BLaER1 treated with 17β-estradiol and CSF1 and Interleukin-3, amounts not matched to agents 10 nM and 100 nM (cell line): ENCODE results near the gene C1orf141.
"Not testable (repeated sequence)": the region's sequence is repeated elsewhere in the genome, so short reads cannot be mapped to it uniquely, and the experiment has no call there.

Source experiments
- H3K27ac ChIP-seq, 11 experiments: shearing (Covaris generic); formaldehyde crosslinking; 2 replicates each; pipeline ENCODE4 v1.8.1; 2022
- H3K27me3 ChIP-seq, 11 experiments: shearing (Covaris generic); formaldehyde crosslinking; 2 replicates each; pipeline ENCODE4 v1.8.1; 2022
- H3K36me3 ChIP-seq, 11 experiments: shearing (Covaris generic); formaldehyde crosslinking; 2 replicates each; pipeline ENCODE4 v1.8.1; 2022
- H3K4me1 ChIP-seq, 10 experiments: shearing (Covaris generic); formaldehyde crosslinking; 2 replicates each; pipeline ENCODE4 v1.8.1; 2022
- H3K4me2 ChIP-seq, 11 experiments: shearing (Covaris generic); formaldehyde crosslinking; 2 replicates each; pipeline ENCODE4 v1.8.1; 2022
- H3K4me3 ChIP-seq, 10 experiments: shearing (Covaris generic); formaldehyde crosslinking; 2 replicates each; pipeline ENCODE4 v1.8.1; 2022
- H3K9ac ChIP-seq, 11 experiments: shearing (Covaris generic); formaldehyde crosslinking; 2 replicates each; pipeline ENCODE4 v1.8.1; 2022
- H3K9me3 ChIP-seq, 11 experiments: shearing (Covaris generic); formaldehyde crosslinking; replicated peaks in 1 of 11; 2 replicates each; pipeline ENCODE4 v1.8.1; 2022
- H4K20me1 ChIP-seq, 11 experiments: shearing (Covaris generic); formaldehyde crosslinking; 2 replicates each; pipeline ENCODE4 v1.8.1; 2022
- Cebpa-rat ChIP-seq, 11 experiments: shearing (Covaris generic); IDR thresholded peaks; 2 replicates each; pipeline ENCODE4 v1.8.1; 2022

Gene C1orf141

GRCh38 chr1:67166196-67166595, 31.4 kb upstream of the C1orf141 start, which contains the start of gene IL23R:
Gene IL23R, plus strand, starts transcription at chr1:67166454. Its CDS starts 1,667 bp downstream, at chr1:67168121.
- Histone ChIP-seq H3K36me3 (no peaks in the 10 kb centered on the region), H3K4me1 (peaks cover 6 to 13% (median 9%) of the 10 kb centered on the region in 10 experiments), H3K9me3 (peaks cover 0 to 8% (median 0%) of the 10 kb centered on the region in 11 experiments; a peak in 2 of 22 replicates), H3K27me3 (no peaks in the 10 kb centered on the region), H3K9ac (no peak within 1 kb of the TSS), H3K4me2 (no peak within 1 kb of the TSS), H3K4me3 (no peak within 1 kb of the TSS), H4K20me1 (no peaks in the 10 kb centered on the region), H3K27ac (no peak within 1 kb of the TSS)
- TF ChIP-seq Cebpa-rat (IDR thresholded peaks at IDR 0.05): no peak

DNA sequence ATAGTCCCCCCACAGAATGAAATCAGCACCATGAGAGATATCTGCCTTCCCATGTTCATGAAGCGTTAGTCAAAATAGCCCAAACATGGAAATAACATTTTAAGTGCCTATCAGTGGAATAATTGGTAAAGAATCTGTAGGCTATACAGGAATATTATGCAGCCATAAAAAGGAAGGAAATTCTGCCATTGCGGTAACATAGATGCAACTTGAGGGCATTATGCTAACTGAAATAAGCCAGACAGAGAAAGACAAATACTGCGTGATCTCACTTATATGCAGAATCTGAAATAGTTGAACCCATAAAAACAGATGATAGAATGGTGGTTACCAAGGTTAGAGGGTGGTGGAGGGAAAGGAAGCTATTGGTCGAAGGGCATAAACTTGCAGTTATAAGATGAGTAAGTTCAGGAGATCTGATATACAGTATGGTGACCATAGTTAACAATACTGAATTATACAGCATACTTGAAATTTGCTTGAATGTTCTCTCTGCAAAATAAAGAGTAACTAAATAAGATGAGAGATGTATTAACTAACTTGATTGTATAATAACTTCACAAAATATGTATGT, 30.8 kb upstream of the C1orf141 start:
- H3K36me3 ChIP-seq: no peaks in the 10 kb centered on the region
- H3K27ac ChIP-seq: no peak overlapping the region
- H3K9ac ChIP-seq: no peak overlapping the region
- no peak overlapping the region for H3K4me3 ChIP-seq
- no peak for TF ChIP-seq Cebpa-rat (IDR thresholded peaks at IDR 0.05)
- H3K4me2 ChIP-seq: no peak overlapping the region
- peaks cover under 1 to 7% (median 3%) of the 10 kb centered on the region in 10 experiments for H3K4me1 ChIP-seq
- no peaks in the 10 kb centered on the region for H4K20me1 ChIP-seq
- H3K27me3 ChIP-seq: no peaks in the 10 kb centered on the region
- H3K9me3 ChIP-seq: peaks cover 0 to 8% (median 0%) of the 10 kb centered on the region in 11 experiments; a peak in 2 of 22 replicates

GRCh38 chr1:67162954-67163353, 28.2 kb upstream of the C1orf141 start:
- no peaks in the 10 kb centered on the region for H3K27me3 ChIP-seq
- no peaks in the 10 kb centered on the region for H3K4me1 ChIP-seq
- H4K20me1 ChIP-seq: no peaks in the 10 kb centered on the region
- no peak for TF ChIP-seq Cebpa-rat (IDR thresholded peaks at IDR 0.05)
- H3K9me3 ChIP-seq: peaks cover 0 to 8% (median 0%) of the 10 kb centered on the region in 11 experiments; a peak in 2 of 22 replicates
- no peak overlapping the region for H3K9ac ChIP-seq
- H3K27ac ChIP-seq: no peak overlapping the region
- H3K4me3 ChIP-seq: no peak overlapping the region
- H3K36me3 ChIP-seq: no peaks in the 10 kb centered on the region
- H3K4me2 ChIP-seq: no peak overlapping the region

- no peak overlapping the region for H3K9ac ChIP-seq
- no peak for TF ChIP-seq Cebpa-rat (IDR thresholded peaks at IDR 0.05)
- no peaks in the 10 kb centered on the region for H3K9me3 ChIP-seq
- no peaks in the 10 kb centered on the region for H3K4me1 ChIP-seq
- H3K4me3 ChIP-seq: no peak overlapping the region
- no peak overlapping the region for H3K27ac ChIP-seq
- H3K36me3 ChIP-seq: no peaks in the 10 kb centered on the region
- no peaks in the 10 kb centered on the region for H3K27me3 ChIP-seq
- no peaks in the 10 kb centered on the region for H4K20me1 ChIP-seq
- no peak overlapping the region for H3K4me2 ChIP-seq
These were observed 24.5 kb upstream of the C1orf141 start for GRCh38 chr1:67159233-67159632.

DNA sequence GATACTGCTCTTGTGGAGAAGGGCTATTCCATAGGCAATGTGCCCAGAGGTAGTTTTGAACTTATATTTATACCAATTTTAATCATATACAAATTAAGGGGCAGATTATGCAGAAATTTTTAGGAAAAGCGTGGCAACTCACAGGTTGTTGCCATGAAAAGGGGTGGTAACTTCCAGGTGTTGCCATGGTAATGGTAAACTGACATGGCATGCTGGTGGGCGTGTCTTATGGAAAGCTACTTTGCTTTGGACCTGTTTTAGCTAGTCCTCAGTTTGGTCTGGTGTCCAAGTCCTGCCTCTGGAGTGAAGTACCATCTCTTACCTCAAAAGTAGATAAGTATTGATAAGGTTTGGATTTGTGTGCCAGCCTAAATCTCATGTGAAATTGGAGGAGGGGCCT, 23.6 kb upstream of the C1orf141 start:
- Histone ChIP-seq H4K20me1 (no peaks in the 10 kb centered on the region), H3K9me3 (no peaks in the 10 kb centered on the region), H3K9ac (no peak overlapping the region), H3K27ac (no peak overlapping the region), H3K4me3 (no peak overlapping the region), H3K4me1 (no peaks in the 10 kb centered on the region), H3K4me2 (no peak overlapping the region), H3K27me3 (no peaks in the 10 kb centered on the region), H3K36me3 (no peaks in the 10 kb centered on the region)
- TF ChIP-seq Cebpa-rat (IDR thresholded peaks at IDR 0.05): no peak

- Histone ChIP-seq H3K9ac (no peak overlapping the region), H3K4me3 (no peak overlapping the region)
- TF ChIP-seq Cebpa-rat (IDR thresholded peaks at IDR 0.05): no peak
These were observed 16.2 kb upstream of the C1orf141 start for GRCh38 chr1:67150931-67151330.

DNA sequence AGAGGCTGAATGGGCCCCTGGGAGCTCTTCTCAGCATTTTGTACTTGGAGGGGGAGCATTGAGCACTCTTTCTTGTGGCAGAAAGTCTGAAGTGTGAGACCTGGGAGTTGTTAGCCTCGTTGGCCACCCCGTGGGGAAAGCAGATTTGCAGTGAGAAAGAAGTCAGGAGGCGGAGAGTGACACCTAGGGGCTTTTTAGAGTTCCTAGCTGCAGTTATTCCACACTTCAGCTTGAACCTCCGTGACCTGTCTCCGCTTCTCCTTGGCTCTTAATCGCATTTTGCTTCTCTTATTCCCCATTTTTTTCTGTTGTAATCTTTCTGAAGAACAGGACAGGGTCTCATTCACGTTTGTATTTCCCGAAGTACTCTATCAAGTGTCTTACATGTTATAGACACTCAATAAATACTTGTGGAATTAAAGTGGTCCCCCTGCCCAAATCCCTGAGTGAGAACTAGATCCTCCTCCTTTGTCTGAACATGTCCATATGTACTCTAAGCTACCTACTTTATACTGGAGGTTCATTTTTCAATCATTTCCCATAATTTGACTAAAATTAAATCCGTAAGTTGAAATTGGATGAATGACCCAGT, 14.5 kb upstream of the C1orf141 start:
- Histone ChIP-seq H3K27ac (no peak overlapping the region), H4K20me1 (no peaks in the 10 kb centered on the region), H3K9ac (no peak overlapping the region), H3K4me1 (peaks cover 0 to 8% (median 0%) of the 10 kb centered on the region in 10 experiments; a peak in 2 of 20 replicates), H3K4me2 (peak overlapping the region in 3 of 11 experiments; percentile 4 to 32 (median 18); a peak in 4 of 22 replicates), H3K4me3 (no peak overlapping the region), H3K27me3 (no peaks in the 10 kb centered on the region), H3K9me3 (no peaks in the 10 kb centered on the region), H3K36me3 (no peaks in the 10 kb centered on the region)
- TF ChIP-seq Cebpa-rat (IDR thresholded peaks at IDR 0.05): no peak

More at GRCh38 chr1:67150931-67151330, 16.2 kb upstream of the C1orf141 start:
- no peak overlapping the region for H3K4me2 ChIP-seq
- no peaks in the 10 kb centered on the region for H3K27me3 ChIP-seq
- H4K20me1 ChIP-seq: no peaks in the 10 kb centered on the region
- no peaks in the 10 kb centered on the region for H3K9me3 ChIP-seq
- H3K4me1 ChIP-seq: peaks cover 0 to 8% (median 0%) of the 10 kb centered on the region in 10 experiments; a peak in 2 of 20 replicates
- no peak overlapping the region for H3K27ac ChIP-seq
- H3K36me3 ChIP-seq: no peaks in the 10 kb centered on the region

DNA sequence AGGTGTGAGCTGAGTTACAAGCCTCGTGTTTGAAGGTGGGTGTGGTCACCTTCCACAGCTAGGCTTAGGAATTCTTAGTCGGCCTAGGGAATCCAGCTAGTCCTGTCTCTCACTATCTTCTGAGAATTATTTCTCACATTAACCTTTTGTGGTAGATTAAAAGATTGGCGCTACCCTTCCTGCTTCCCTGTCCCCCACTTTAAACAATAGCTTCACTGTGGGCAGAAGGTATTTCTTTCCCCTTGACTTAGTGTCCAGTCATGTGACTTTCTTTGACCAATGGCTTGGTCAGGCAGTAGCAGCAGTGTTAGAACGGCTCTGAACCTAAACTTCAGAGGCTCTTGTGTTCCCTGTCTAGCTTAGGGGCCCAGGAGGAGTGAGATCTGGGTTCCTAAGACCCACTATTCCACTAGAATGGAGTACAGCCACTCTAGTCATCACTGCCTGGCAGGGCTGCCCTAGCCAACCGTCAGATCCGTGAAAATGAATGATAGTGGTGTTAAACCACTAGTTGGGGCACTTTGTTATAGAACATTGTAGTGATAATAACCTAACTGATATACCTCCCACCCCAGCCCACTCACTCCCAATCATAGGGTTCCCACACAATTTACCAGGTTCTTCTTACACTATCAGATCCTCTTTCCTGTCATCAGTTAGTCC, 13.9 kb upstream of the C1orf141 start:
- no peak for TF ChIP-seq Cebpa-rat (IDR thresholded peaks at IDR 0.05)
- Histone ChIP-seq H4K20me1 (no peaks in the 10 kb centered on the region), H3K36me3 (no peaks in the 10 kb centered on the region), H3K9me3 (no peaks in the 10 kb centered on the region), H3K9ac (no peak overlapping the region), H3K4me3 (no peak overlapping the region), H3K4me2 (peak overlapping the region in 3 of 11 experiments; percentile 4 to 32 (median 18); a peak in 4 of 22 replicates), H3K27me3 (no peaks in the 10 kb centered on the region), H3K27ac (no peak overlapping the region), H3K4me1 (peaks cover 0 to 8% (median 0%) of the 10 kb centered on the region in 10 experiments; a peak in 2 of 20 replicates)

GRCh38 chr1:67147973-67148372, 13.2 kb upstream of the C1orf141 start:
- H3K27ac ChIP-seq, H3K36me3 ChIP-seq, H3K4me3 ChIP-seq, H3K9me3 ChIP-seq, H3K27me3 ChIP-seq, H3K4me1 ChIP-seq, H4K20me1 ChIP-seq, H3K4me2 ChIP-seq, H3K9ac ChIP-seq: not testable (repeated sequence)
